ENCODE results near the gene LDLR. TPM values are rescaled to one million over a fixed set of nuclear protein-coding genes. Genes with fewer than 3 reads are reported as not detected.

Gene LDLR
- 100 to 1,000 TPM; 204 to 493 (median 234) TPM for total RNA-seq

- peaks cover 58 to 71% (median 59%) of the 10 kb centered on the region in 4 donors for H3K4me1 ChIP-seq
Measured at GRCh38 chr19:11089254-11090013, at the start of gene LDLR. TSS of gene LDLR (plus strand) at chr19:11089463. CDS start at chr19:11089549, 86 bp downstream.

DNA sequence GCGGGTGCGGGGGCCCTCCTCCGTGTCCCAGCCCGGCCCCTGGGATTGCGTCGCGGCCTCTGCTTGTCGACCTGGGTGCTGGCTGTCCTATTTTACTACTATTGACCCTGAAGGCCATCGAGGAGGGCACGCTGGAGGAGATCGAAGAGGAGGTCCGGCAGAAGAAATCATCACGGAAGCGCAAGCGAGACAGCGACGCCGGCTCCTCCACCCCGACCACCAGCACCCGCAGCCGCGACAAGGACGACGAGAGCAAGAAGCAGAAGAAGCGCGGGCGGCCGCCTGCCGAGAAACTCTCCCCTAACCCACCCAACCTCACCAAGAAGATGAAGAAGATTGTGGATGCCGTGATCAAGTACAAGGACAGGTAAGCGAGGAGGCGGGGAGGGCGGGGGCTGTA is 48.1 kb upstream of the LDLR start:
- peaks cover under 1 to 9% (median 6%) of the 10 kb centered on the region in 4 donors for H3K4me1 ChIP-seq
- peak in 1 of 2 donors; percentile 69 for DNase-seq
- H3K27ac ChIP-seq = peak overlapping the region in 3 of 4 donors; percentile 75 to 87 (median 76)
- H3K36me3 ChIP-seq = peaks cover 0 to 82% (median 44%) of the 10 kb centered on the region in 4 donors
- H3K4me3 ChIP-seq = no peak overlapping the region
- TF ChIP-seq EP300 (IDR thresholded peaks at IDR 0.05) = no peak
- TF ChIP-seq POLR2A (IDR thresholded peaks at IDR 0.05) = no peak
- TF ChIP-seq, protein P1, sequence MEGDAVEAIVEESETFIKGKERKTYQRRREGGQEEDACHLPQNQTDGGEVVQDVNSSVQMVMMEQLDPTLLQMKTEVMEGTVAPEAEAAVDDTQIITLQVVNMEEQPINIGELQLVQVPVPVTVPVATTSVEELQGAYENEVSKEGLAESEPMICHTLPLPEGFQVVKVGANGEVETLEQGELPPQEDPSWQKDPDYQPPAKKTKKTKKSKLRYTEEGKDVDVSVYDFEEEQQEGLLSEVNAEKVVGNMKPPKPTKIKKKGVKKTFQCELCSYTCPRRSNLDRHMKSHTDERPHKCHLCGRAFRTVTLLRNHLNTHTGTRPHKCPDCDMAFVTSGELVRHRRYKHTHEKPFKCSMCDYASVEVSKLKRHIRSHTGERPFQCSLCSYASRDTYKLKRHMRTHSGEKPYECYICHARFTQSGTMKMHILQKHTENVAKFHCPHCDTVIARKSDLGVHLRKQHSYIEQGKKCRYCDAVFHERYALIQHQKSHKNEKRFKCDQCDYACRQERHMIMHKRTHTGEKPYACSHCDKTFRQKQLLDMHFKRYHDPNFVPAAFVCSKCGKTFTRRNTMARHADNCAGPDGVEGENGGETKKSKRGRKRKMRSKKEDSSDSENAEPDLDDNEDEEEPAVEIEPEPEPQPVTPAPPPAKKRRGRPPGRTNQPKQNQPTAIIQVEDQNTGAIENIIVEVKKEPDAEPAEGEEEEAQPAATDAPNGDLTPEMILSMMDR (IDR thresholded peaks at IDR 0.05) = no peak
- H3K27me3 ChIP-seq = no peaks in the 10 kb centered on the region
- no peak for ATAC-seq (ENCODE audit: low FRiP score in 2 of 2)
- no peaks in the 10 kb centered on the region for H3K9me3 ChIP-seq
- WGBS, 2 donors = 96 to 98% methylated on average over 33 of the region's 33 CpGs

More at GRCh38 chr19:11089254-11090013, at the start of gene LDLR:
- 0 to 3% methylated on average over 18 to 42 of the region's 43 CpGs for WGBS, 2 donors
- Histone ChIP-seq H3K27me3 (no peaks in the 10 kb centered on the region), H3K27ac (peak within 1 kb of the TSS; percentile 92 to 100 (median 98)), H3K9me3 (no peaks in the 10 kb centered on the region), H3K4me3 (peak within 1 kb of the TSS; percentile 60 to 83 (median 68)), H3K36me3 (peaks cover 0 to 11% (median 7%) of the 10 kb centered on the region in 4 donors)
- DNase-seq = peak; percentile 91 to 92
- TF ChIP-seq POLR2AphosphoS5 (IDR thresholded peaks at IDR 0.05) (peak; percentile 99 to 100), POLR2A (IDR thresholded peaks at IDR 0.05) (peak; percentile 58 to 97 (median 94)), EP300 (IDR thresholded peaks at IDR 0.05) (peak; percentile 94 to 99 (median 95))
- TF ChIP-seq, protein P1 (IDR thresholded peaks at IDR 0.05) = peak in 1 of 6 experiments; percentile 5
- ATAC-seq (ENCODE audit: low FRiP score in 2 of 2) = peak; percentile 65 to 82

DNA sequence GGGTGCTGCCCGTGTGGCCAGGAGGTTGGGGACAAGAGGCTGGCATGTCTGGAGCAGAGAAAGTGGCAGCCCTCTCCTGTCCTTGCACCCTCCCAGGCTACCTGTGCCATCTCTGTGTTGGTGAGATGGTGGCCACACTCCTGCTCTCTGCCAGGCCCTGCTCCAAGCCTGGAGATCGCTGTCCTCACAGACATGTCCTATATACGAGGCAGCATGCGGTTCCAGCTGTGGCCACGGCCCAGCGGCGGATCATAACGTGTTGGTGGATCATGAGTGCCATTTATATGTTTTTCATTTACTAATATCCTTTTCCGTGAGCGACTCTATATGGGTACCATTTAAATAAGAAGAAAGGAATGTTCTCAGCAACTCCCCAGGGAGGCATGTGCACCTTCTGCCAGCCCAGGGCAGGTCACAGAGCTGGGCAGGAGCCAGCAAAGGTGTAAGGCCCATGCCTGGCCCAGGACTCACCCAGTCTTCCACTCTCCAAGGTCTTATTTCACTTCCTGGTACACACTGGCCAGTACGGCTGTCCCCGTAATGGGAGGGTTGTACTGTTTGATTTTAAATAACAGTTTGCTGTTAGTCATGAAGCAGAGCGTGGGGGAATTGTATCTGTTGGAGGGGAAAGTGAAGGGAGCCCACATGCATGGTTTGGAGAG is 47.2 kb upstream of the LDLR start:
- Histone ChIP-seq H3K4me3 (no peak overlapping the region), H3K27ac (peak overlapping the region; percentile 58 to 87 (median 76)), H3K27me3 (no peaks in the 10 kb centered on the region), H3K9me3 (no peaks in the 10 kb centered on the region), H3K4me1 (peaks cover 0 to 6% (median 5%) of the 10 kb centered on the region in 4 donors), H3K36me3 (peaks cover 0 to 77% (median 46%) of the 10 kb centered on the region in 4 donors)
- peak; percentile 58 to 96 for ATAC-seq (ENCODE audit: low FRiP score in 2 of 2)
- peak; percentile 77 to 95 for DNase-seq
- WGBS, 2 donors = 86 to 90% methylated on average over 13 of the region's 13 CpGs
- TF ChIP-seq POLR2AphosphoS5 (IDR thresholded peaks at IDR 0.05) = peak in 1 of 2 donors; percentile 33
- TF ChIP-seq EP300 (IDR thresholded peaks at IDR 0.05) = peak in 1 of 4 donors; percentile 50
- peak in 1 of 4 donors; percentile 17 for TF ChIP-seq POLR2A (IDR thresholded peaks at IDR 0.05)
- TF ChIP-seq, protein P1 (IDR thresholded peaks at IDR 0.05) = peak in 1 of 6 experiments; percentile 7

DNA sequence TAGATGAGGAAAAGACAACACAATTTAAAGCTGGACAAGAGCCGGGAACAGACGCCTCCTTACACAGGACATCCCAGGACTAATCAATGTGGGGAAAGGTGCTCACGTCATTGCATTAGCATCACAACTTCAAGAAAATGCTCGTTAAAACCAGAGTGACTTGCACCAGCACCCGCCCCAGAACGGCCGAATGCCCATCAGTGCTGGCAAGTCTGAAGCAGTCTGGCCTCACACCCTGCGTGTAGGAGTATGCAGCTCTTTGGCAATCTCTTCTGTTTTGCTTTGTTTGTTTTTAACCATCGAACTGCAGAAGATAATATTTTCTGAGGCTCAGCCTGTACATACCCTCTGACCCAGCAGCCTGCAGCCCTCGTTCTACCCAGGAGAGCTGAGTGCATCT is 44.8 kb upstream of the LDLR start:
- Histone ChIP-seq H3K36me3 (peaks cover 0 to 70% (median 35%) of the 10 kb centered on the region in 4 donors), H3K4me3 (no peak overlapping the region), H3K27ac (no peak overlapping the region), H3K4me1 (peaks cover 5 to 10% (median 5%) of the 10 kb centered on the region in 4 donors), H3K27me3 (no peaks in the 10 kb centered on the region), H3K9me3 (no peaks in the 10 kb centered on the region)
- TF ChIP-seq EP300 (IDR thresholded peaks at IDR 0.05) (no peak), POLR2AphosphoS5 (IDR thresholded peaks at IDR 0.05) (no peak), POLR2A (IDR thresholded peaks at IDR 0.05) (no peak)
- TF ChIP-seq, protein P1 (IDR thresholded peaks at IDR 0.05) = no peak
- 89 to 93% methylated on average over 10 of the region's 10 CpGs for WGBS, 2 donors
- DNase-seq (no peak), ATAC-seq (ENCODE audit: low FRiP score in 2 of 2) (no peak)

Data from upper lobe of left lung (tissue), 6 donors.